SK-N-SH (cell line): ENCODE results near the gene FAM184A.

Experiments used
- CTCF ChIP-seq: fragments of 200-600 bp; sonication (generic); IDR thresholded peaks from 2 replicates; pipeline ENCODE4 v1.6.1; 2017; ENCODE audit warnings: antibody characterized with exemption, mild to moderate bottlenecking, moderate library complexity
- ELF1 ChIP-seq: IDR thresholded peaks from 2 replicates; pipeline ENCODE4 v1.4.0; 2012
- GATA2 ChIP-seq: sonication (generic); formaldehyde crosslinking; IDR thresholded peaks from 2 replicates; pipeline ENCODE4 v1.5.0; 2020; ENCODE audit warnings: mild to moderate bottlenecking, missing genetic modification reagents
- POLR2AphosphoS5 ChIP-seq: IDR thresholded peaks from 2 replicates; pipeline ENCODE4 v1.6.1; 2012; ENCODE audit warnings: low read depth, low read length
- SIN3A ChIP-seq: IDR thresholded peaks from 2 replicates; pipeline ENCODE4 v1.6.1; 2012; ENCODE audit warnings: low read depth, mild to moderate bottlenecking, low read length, moderate library complexity, borderline replicate concordance
- TF ChIP-seq, protein P1 (sequence below): fragments of 150-350 bp; IDR thresholded peaks from 2 replicates; pipeline ENCODE4 v1.6.1; 2017; ENCODE audit warnings: antibody characterized with exemption, low read length, low read depth, borderline replicate concordance
- TF ChIP-seq, protein P2 (sequence below): fragments of 150-350 bp; IDR thresholded peaks from 2 replicates; pipeline ENCODE4 v1.6.1; 2016; ENCODE audit warnings: mild to moderate bottlenecking, low read depth, low read length

DNA sequence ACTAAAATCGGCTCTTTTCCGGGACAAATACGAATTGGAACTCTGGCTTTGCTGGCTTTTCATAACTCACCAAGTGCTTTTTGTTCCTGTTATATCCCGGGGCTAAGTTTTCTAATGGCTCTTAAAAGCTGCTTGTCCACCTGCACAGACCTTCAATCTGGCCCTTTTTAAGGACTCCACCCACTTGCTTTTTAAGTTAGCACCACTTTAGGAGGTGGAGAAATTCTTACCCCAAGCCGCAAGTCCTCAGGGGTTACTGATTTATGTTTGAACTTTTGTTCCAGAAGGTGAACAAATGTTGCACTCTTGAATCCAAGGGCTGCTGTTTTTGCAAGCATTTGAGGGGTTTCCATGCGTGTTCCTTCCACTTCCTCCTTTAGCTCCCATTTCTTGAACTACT is 37.8 kb downstream of the FAM184A start:
- TF ChIP-seq CTCF (no peak), SIN3A (no peak), GATA2 (CRISPR knock-in tag) (no peak), ELF1 (no peak), POLR2AphosphoS5 (no peak)
- TF ChIP-seq, protein P1, sequence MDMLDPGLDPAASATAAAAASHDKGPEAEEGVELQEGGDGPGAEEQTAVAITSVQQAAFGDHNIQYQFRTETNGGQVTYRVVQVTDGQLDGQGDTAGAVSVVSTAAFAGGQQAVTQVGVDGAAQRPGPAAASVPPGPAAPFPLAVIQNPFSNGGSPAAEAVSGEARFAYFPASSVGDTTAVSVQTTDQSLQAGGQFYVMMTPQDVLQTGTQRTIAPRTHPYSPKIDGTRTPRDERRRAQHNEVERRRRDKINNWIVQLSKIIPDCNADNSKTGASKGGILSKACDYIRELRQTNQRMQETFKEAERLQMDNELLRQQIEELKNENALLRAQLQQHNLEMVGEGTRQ: no peak
- TF ChIP-seq, protein P2, sequence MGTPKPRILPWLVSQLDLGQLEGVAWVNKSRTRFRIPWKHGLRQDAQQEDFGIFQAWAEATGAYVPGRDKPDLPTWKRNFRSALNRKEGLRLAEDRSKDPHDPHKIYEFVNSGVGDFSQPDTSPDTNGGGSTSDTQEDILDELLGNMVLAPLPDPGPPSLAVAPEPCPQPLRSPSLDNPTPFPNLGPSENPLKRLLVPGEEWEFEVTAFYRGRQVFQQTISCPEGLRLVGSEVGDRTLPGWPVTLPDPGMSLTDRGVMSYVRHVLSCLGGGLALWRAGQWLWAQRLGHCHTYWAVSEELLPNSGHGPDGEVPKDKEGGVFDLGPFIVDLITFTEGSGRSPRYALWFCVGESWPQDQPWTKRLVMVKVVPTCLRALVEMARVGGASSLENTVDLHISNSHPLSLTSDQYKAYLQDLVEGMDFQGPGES: no peak
